Measurements from ENCODE around the gene DNAJB13.

DNA sequence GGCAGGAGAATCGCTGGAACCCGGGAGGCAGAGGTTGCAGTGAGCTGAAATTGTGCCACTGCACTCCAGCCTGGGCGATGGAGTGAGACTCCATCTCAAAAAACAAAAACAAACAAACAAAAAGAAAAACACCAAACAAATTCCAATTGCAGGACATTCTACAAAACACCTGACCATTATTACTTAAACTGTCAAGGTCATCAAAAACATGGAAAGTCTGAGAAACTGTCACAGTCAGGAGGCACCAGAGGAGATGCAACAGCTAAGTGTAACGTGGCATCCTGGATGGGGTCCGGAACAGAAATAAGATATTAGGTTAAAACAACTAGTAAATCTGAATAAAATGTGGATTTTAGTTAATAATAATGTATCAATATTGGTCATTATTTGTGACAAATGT lies 914 bp upstream of the DNAJB13 start:
- TF ChIP-seq EZH2 (IDR thresholded peaks at IDR 0.05; ENCODE audit: low read length, unreplicated experiment) (no peak), EZH2phosphoT487 (IDR thresholded peaks at IDR 0.05; ENCODE audit: borderline replicate concordance, low read length) (no peak)
- TF ChIP-seq, protein P1, sequence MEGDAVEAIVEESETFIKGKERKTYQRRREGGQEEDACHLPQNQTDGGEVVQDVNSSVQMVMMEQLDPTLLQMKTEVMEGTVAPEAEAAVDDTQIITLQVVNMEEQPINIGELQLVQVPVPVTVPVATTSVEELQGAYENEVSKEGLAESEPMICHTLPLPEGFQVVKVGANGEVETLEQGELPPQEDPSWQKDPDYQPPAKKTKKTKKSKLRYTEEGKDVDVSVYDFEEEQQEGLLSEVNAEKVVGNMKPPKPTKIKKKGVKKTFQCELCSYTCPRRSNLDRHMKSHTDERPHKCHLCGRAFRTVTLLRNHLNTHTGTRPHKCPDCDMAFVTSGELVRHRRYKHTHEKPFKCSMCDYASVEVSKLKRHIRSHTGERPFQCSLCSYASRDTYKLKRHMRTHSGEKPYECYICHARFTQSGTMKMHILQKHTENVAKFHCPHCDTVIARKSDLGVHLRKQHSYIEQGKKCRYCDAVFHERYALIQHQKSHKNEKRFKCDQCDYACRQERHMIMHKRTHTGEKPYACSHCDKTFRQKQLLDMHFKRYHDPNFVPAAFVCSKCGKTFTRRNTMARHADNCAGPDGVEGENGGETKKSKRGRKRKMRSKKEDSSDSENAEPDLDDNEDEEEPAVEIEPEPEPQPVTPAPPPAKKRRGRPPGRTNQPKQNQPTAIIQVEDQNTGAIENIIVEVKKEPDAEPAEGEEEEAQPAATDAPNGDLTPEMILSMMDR (conservative IDR thresholded peaks at IDR 0.05; ENCODE audit: low read depth, low read length), result no peak

All from PC-3 (cell line).